ENCODE data around the gene VPS36. TPM values are rescaled to one million over a fixed set of nuclear protein-coding genes. Genes with fewer than 3 reads are reported as not detected.

The VPS36 gene
- total RNA-seq, 1 experiment from 2014 or later = 52.9 TPM

DNA sequence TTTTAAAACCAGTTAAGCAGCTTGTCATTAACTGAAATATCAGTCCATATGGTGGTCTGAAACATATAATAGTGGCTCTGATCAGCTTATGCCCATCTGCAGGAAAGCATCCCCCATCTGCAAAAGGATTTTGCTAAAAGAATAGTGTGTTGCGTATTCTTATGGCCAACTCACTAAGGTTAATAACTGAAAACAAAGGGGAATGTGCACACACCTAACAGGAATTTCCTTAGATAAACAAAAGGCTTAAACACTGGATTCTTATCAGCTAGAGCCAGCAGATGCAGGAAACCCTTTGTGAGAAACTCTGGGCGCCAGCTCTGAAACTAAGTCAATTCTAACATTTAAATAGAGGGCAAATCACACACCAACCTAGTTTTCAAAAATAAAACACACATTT, 22.1 kb downstream of the VPS36 start:
- CTCF ChIA-PET = no interaction called here
- Histone ChIP-seq H3K27me3 (replicated peaks; ENCODE audit: insufficient read depth, low read depth, low read length, poor library complexity) (no peaks in the 10 kb centered on the region), H3K9me3 (ENCODE audit: low read depth, low read length, poor library complexity, severe bottlenecking) (no peaks in the 10 kb centered on the region), H3K27ac (ENCODE audit: low read depth, low read length, poor library complexity, severe bottlenecking) (no peak overlapping the region), H3K36me3 (ENCODE audit: insufficient read depth, low read length, poor library complexity, severe bottlenecking) (peaks cover 38% of the 10 kb centered on the region), H3K4me1 (ENCODE audit: insufficient read depth, low read length, poor library complexity, severe bottlenecking) (no peaks in the 10 kb centered on the region), H3K4me3 (ENCODE audit: low read depth, low read length, poor library complexity, severe bottlenecking) (no peak overlapping the region)
- no peak for DNase-seq (ENCODE audit: low spot score)
- POLR2A ChIA-PET (ENCODE audit: low non-redundant PET) = no interaction called here
- TF ChIP-seq, protein P1, sequence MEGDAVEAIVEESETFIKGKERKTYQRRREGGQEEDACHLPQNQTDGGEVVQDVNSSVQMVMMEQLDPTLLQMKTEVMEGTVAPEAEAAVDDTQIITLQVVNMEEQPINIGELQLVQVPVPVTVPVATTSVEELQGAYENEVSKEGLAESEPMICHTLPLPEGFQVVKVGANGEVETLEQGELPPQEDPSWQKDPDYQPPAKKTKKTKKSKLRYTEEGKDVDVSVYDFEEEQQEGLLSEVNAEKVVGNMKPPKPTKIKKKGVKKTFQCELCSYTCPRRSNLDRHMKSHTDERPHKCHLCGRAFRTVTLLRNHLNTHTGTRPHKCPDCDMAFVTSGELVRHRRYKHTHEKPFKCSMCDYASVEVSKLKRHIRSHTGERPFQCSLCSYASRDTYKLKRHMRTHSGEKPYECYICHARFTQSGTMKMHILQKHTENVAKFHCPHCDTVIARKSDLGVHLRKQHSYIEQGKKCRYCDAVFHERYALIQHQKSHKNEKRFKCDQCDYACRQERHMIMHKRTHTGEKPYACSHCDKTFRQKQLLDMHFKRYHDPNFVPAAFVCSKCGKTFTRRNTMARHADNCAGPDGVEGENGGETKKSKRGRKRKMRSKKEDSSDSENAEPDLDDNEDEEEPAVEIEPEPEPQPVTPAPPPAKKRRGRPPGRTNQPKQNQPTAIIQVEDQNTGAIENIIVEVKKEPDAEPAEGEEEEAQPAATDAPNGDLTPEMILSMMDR (conservative IDR thresholded peaks at IDR 0.05; ENCODE audit: low read depth, low read length) = no peak
- TF ChIP-seq EZH2 (IDR thresholded peaks at IDR 0.05; ENCODE audit: borderline replicate concordance, low read depth, low read length, poor library complexity, severe bottlenecking) = no peak
- intact Hi-C loops (cut with micrococcal nuclease; ENCODE audit: unreplicated experiment) = no loop called here
- BruUV-seq (replicated peaks) = no TSS peak

DNA sequence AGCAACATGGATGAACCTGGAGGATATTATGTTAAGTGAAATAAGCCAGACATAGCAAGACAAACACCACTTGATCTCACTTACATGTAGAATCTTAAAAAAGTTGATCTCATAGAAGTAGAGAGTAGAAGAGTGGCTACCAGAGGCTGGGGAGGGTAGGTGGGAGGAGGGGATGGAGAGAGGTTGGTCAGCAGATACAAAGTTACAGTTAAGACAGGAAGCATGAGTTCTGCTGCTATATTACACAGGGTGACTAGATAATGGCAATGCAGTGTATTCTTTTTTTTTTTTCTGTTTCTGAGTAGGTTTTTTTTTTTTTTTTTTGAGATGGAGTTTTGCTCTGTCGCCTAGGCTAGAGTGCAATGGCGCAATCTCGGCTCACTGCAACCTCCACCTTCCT, 29.2 kb downstream of the VPS36 start:
- no peak for DNase-seq (ENCODE audit: low spot score)
- no peaks in the 10 kb centered on the region for H3K9me3 ChIP-seq (ENCODE audit: low read depth, low read length, poor library complexity, severe bottlenecking)
- no peaks in the 10 kb centered on the region for H3K4me1 ChIP-seq (ENCODE audit: insufficient read depth, low read length, poor library complexity, severe bottlenecking)
- peaks cover 25% of the 10 kb centered on the region for H3K36me3 ChIP-seq (ENCODE audit: insufficient read depth, low read length, poor library complexity, severe bottlenecking)
- TF ChIP-seq, protein P1 (conservative IDR thresholded peaks at IDR 0.05; ENCODE audit: low read depth, low read length) = no peak
- TF ChIP-seq EZH2 (IDR thresholded peaks at IDR 0.05; ENCODE audit: borderline replicate concordance, low read depth, low read length, poor library complexity, severe bottlenecking) = no peak
- ChIA-PET CTCF (no interaction called here), POLR2A (ENCODE audit: low non-redundant PET) (no interaction called here)
- H3K27ac ChIP-seq (ENCODE audit: low read depth, low read length, poor library complexity, severe bottlenecking) = no peak overlapping the region
- H3K27me3 ChIP-seq (replicated peaks; ENCODE audit: insufficient read depth, low read depth, low read length, poor library complexity) = no peaks in the 10 kb centered on the region
- no TSS peak for BruUV-seq (replicated peaks)
- no peak overlapping the region for H3K4me3 ChIP-seq (ENCODE audit: low read depth, low read length, poor library complexity, severe bottlenecking)
- intact Hi-C loops (cut with micrococcal nuclease; ENCODE audit: unreplicated experiment) = no loop called here

DNA sequence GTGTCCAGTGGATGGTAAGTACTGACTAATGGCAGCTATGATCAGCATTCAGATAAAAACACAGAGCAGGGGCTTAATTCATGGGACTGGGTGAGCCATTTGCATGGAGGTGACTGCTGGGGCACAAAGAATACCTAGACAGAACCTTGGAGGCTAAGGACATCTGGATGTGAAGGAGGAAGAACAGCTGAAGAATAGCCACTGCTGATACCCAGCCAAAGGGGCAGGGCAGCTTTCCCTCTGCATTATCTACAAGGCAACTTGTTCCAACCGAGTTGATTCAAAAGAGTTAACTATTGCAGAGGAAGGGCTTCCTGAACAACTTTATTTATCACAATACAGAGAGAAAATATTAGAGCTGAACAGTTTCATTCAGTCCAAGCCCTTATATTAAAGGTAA, 31.4 kb downstream of the VPS36 start:
- POLR2A ChIA-PET (ENCODE audit: low non-redundant PET) = no interaction called here
- CTCF ChIA-PET = no interaction called here
- Histone ChIP-seq H3K9me3 (ENCODE audit: low read depth, low read length, poor library complexity, severe bottlenecking) (no peaks in the 10 kb centered on the region), H3K27ac (ENCODE audit: low read depth, low read length, poor library complexity, severe bottlenecking) (no peak overlapping the region), H3K27me3 (replicated peaks; ENCODE audit: insufficient read depth, low read depth, low read length, poor library complexity) (no peaks in the 10 kb centered on the region), H3K4me3 (ENCODE audit: low read depth, low read length, poor library complexity, severe bottlenecking) (no peak overlapping the region), H3K4me1 (ENCODE audit: insufficient read depth, low read length, poor library complexity, severe bottlenecking) (no peaks in the 10 kb centered on the region), H3K36me3 (ENCODE audit: insufficient read depth, low read length, poor library complexity, severe bottlenecking) (peaks cover 17% of the 10 kb centered on the region)
- no peak for DNase-seq (ENCODE audit: low spot score)
- intact Hi-C loops (cut with micrococcal nuclease; ENCODE audit: unreplicated experiment) = no loop called here
- no TSS peak for BruUV-seq (replicated peaks)
- TF ChIP-seq EZH2 (IDR thresholded peaks at IDR 0.05; ENCODE audit: borderline replicate concordance, low read depth, low read length, poor library complexity, severe bottlenecking) = no peak
- TF ChIP-seq, protein P1 (conservative IDR thresholded peaks at IDR 0.05; ENCODE audit: low read depth, low read length) = no peak
